ENCODE measurements around the gene REV1. TPM values are rescaled to one million over a fixed set of nuclear protein-coding genes. Genes with fewer than 3 reads are reported as not detected.

The REV1 gene
- total and polyA plus RNA-seq, 2 of the 4 experiments (the other 2 are of a cell fraction), result 13.4 to 30.1 TPM

- H3K9me3 ChIP-seq (ENCODE audit: control insufficient read depth, insufficient read depth, low read length), result no peaks in the 10 kb centered on the region
- no peaks in the 10 kb centered on the region for H3K27me3 ChIP-seq (ENCODE audit: control insufficient read depth, insufficient read depth, low read length)
- no peak overlapping the region for H2AK5ac ChIP-seq (ENCODE audit: low read depth, low read length)
- H3K79me1 ChIP-seq (ENCODE audit: low read depth in 1 of 2, low read length in 2 of 2), result peaks cover 30 to 60% of the 10 kb centered on the region in 2 experiments
- peaks cover 53% of the 10 kb centered on the region for H4K20me1 ChIP-seq (ENCODE audit: insufficient read depth, low read length)
- no peak overlapping the region for H2BK120ac ChIP-seq (ENCODE audit: low read depth, low read length)
- no peak overlapping the region for H2BK5ac ChIP-seq (ENCODE audit: low read depth, low read length, poor library complexity, severe bottlenecking)
- no peak overlapping the region for H4K91ac ChIP-seq (ENCODE audit: insufficient read depth, low read depth, low read length)
- H2AK9ac ChIP-seq (replicated peaks; ENCODE audit: low read depth, low read length, poor library complexity), result no peak overlapping the region
- no peak overlapping the region for H3K56ac ChIP-seq (ENCODE audit: extremely low read depth, insufficient read depth, low read length)
- intact Hi-C loops (cut with micrococcal nuclease) (no loop called here), dilution Hi-C loops (cut with HindIII; ENCODE audit: low sequenced_read_pairs, unreplicated experiment) (no loop called here), in situ Hi-C loops (cut with MboI; ENCODE audit: low sequenced_read_pairs) (no loop called here)
- no peak overlapping the region for H4K5ac ChIP-seq (ENCODE audit: low read depth, low read length)
- H3K14ac ChIP-seq (replicated peaks; ENCODE audit: low read depth, low read length), result no peak overlapping the region
- ChIA-PET CTCF (no interaction called here), POLR2A (ENCODE audit: unreplicated experiment) (no interaction called here)
- no peak overlapping the region for H3K4ac ChIP-seq (ENCODE audit: low read depth, low read length)
- WGBS, 2 experiments (ENCODE audit: extremely low coverage in 2 of 2, insufficient read length in 1 of 2), result no CpG with 5 or more reads among the region's 1 CpG
- no peaks in the 10 kb centered on the region for H3K36me3 ChIP-seq (ENCODE audit: control insufficient read depth, insufficient read depth, low read length)
- no peak overlapping the region for H2AFZ ChIP-seq (replicated peaks; ENCODE audit: low read length, poor library complexity)
- TF ChIP-seq RCOR1 (IDR thresholded peaks at IDR 0.05; ENCODE audit: insufficient replicate concordance, low read length), result no peak
- TF ChIP-seq MAFK (IDR thresholded peaks at IDR 0.05; ENCODE audit: low read depth, low read length), result no peak
- no peak for TF ChIP-seq USF2 (IDR thresholded peaks at IDR 0.05; ENCODE audit: low read depth, low read length)
- TF ChIP-seq BHLHE40 (IDR thresholded peaks at IDR 0.05; ENCODE audit: low read depth, low read length), result no peak
- no peak for TF ChIP-seq FOS (IDR thresholded peaks at IDR 0.05; ENCODE audit: low read depth, low read length)
- no peak for TF ChIP-seq CEBPB (IDR thresholded peaks at IDR 0.05; ENCODE audit: low read depth, low read length)
- TF ChIP-seq SMC3 (IDR thresholded peaks at IDR 0.05; ENCODE audit: low read depth, low read length), result no peak
- no peak for TF ChIP-seq ELK1 (IDR thresholded peaks at IDR 0.05; ENCODE audit: borderline replicate concordance, low read depth, low read length)
- no peak for TF ChIP-seq CHD1 (IDR thresholded peaks at IDR 0.05; ENCODE audit: low read depth, low read length)
- TF ChIP-seq RAD21 (IDR thresholded peaks at IDR 0.05; ENCODE audit: low read length), result no peak
- TF ChIP-seq CTCF (conservative IDR thresholded peaks at IDR 0.05; ENCODE audit: low read depth, low read length), result no peak
- no peak for TF ChIP-seq NFE2L2 (IDR thresholded peaks at IDR 0.05; ENCODE audit: low read depth, low read length)
- TF ChIP-seq POLR2A (IDR thresholded peaks at IDR 0.05; ENCODE audit: low read depth, low read length), result no peak
- no peak for TF ChIP-seq MAZ (IDR thresholded peaks at IDR 0.05; ENCODE audit: borderline replicate concordance, low read depth, low read length)
- TF ChIP-seq MXI1 (IDR thresholded peaks at IDR 0.05; ENCODE audit: borderline replicate concordance, low read depth, low read length), result no peak
- TF ChIP-seq RFX5 (IDR thresholded peaks at IDR 0.05; ENCODE audit: low read depth, low read length), result no peak
- H3K23ac ChIP-seq (ENCODE audit: low read depth, low read length), result no peak overlapping the region
- no peak overlapping the region for H2BK15ac ChIP-seq (ENCODE audit: low read depth, low read length)
- DNase-seq (no peak), ATAC-seq (ENCODE audit: low read depth) (no peak; the same call in 1 of the 2 replicates)
- no peaks in the 10 kb centered on the region for H3K4me1 ChIP-seq (ENCODE audit: control insufficient read depth, insufficient read depth, low read length)
- no peak overlapping the region for H3K4me3 ChIP-seq (ENCODE audit: insufficient read depth, low read depth, low read length)
- no peak overlapping the region for H3K18ac ChIP-seq (ENCODE audit: low read depth, low read length)
- H3K9ac ChIP-seq (ENCODE audit: low read depth, low read length), result no peak overlapping the region
- no peak overlapping the region for H4K8ac ChIP-seq (ENCODE audit: low read depth in 2 of 2, low read length in 2 of 2)
- H2BK20ac ChIP-seq (ENCODE audit: low read depth, low read length), result no peak overlapping the region
- no TSS peak for BruUV-seq (replicated peaks)
- no peak overlapping the region for H3K4me2 ChIP-seq (ENCODE audit: low read depth, low read length)
- H3K9me1 ChIP-seq (ENCODE audit: insufficient read depth, low read length), result peaks cover 12% of the 10 kb centered on the region
- no peak overlapping the region for H3K27ac ChIP-seq (ENCODE audit: insufficient read depth, low read length)
Measured at GRCh38 chr2:99481941-99482340, 7.9 kb downstream of the REV1 start.
